NCI-H2227 (cell line): Measurements from ENCODE around the gene ISCA2.

Experiments
- DNase-seq: peaks from one replicate; lab custom pipeline; 2025; ENCODE audit not compliant: unreplicated experiment; lab: John Stamatoyannopoulos, UW

The ISCA2 gene

GRCh38 chr14:74507840-74508239, 14.3 kb downstream of the ISCA2 start:
- DNase-seq, result no peak

GRCh38 chr14:74508292-74508731, 14.7 kb downstream of the ISCA2 start:
- DNase-seq, result no peak

GRCh38 chr14:74508844-74509428, 15.4 kb downstream of the ISCA2 start:
- no peak for DNase-seq

GRCh38 chr14:74509587-74510222, 16.1 kb downstream of the ISCA2 start:
- no peak for DNase-seq

- DNase-seq, result no peak
These were observed 16.8 kb downstream of the ISCA2 start for GRCh38 chr14:74510223-74510931.

GRCh38 chr14:74510959-74511409, 17.4 kb downstream of the ISCA2 start:
- DNase-seq, result no peak

- no peak for DNase-seq
These were observed 18.6 kb downstream of the ISCA2 start for GRCh38 chr14:74511966-74512830.

- DNase-seq, result no peak
These were observed 20.9 kb downstream of the ISCA2 start for GRCh38 chr14:74514471-74514941.

- DNase-seq, result no peak
These were observed 22.4 kb downstream of the ISCA2 start for GRCh38 chr14:74515891-74516412.

- DNase-seq, result no peak
These were observed 23.0 kb downstream of the ISCA2 start for GRCh38 chr14:74516451-74517160.

GRCh38 chr14:74517731-74518130, 24.2 kb downstream of the ISCA2 start:
- DNase-seq, result no peak

GRCh38 chr14:74518221-74518620, 24.7 kb downstream of the ISCA2 start:
- no peak for DNase-seq

GRCh38 chr14:74519316-74520074, 25.9 kb downstream of the ISCA2 start:
- no peak for DNase-seq

- DNase-seq, result no peak
These were observed 28.2 kb downstream of the ISCA2 start for GRCh38 chr14:74521756-74522155.

GRCh38 chr14:74522740-74523139, 29.2 kb downstream of the ISCA2 start:
- DNase-seq, result no peak

- no peak for DNase-seq
These were observed 30.7 kb downstream of the ISCA2 start for GRCh38 chr14:74524076-74524811.

GRCh38 chr14:74524812-74525135, 31.2 kb downstream of the ISCA2 start:
- no peak for DNase-seq

GRCh38 chr14:74525361-74525851, 31.8 kb downstream of the ISCA2 start:
- no peak for DNase-seq
